A673 (cell line): Measurements from ENCODE around the gene PLEKHG4.

Experiments used
- CTCF ChIP-seq: fragments of 300-800, 200-600 bp; sonication (generic); conservative IDR thresholded peaks from 2 replicates; pipeline ENCODE4 v1.5.1; 2017; ENCODE audit warnings: low read depth, mild to moderate bottlenecking, antibody characterized with exemption, low read length, moderate library complexity, mixed read lengths
- EZH2 ChIP-seq: fragments of 200-600 bp; sonication (generic); IDR thresholded peaks from 2 replicates; pipeline ENCODE4 v1.6.1; 2017; ENCODE audit warnings: borderline replicate concordance, low read depth, mild to moderate bottlenecking, mixed read lengths, antibody characterized with exemption, low read length; ENCODE audit not compliant: poor library complexity, severe bottlenecking

- TF ChIP-seq CTCF: no peak
- no peak for TF ChIP-seq EZH2
Measured at GRCh38 chr16:67302970-67303369, 23.6 kb downstream of the PLEKHG4 start.
